Mesodermal cell (in vitro differentiated cells): Measurements from ENCODE around the gene SH3BGRL3.
"Not testable (repeated sequence)": the region's sequence is repeated elsewhere in the genome, so short reads cannot be mapped to it uniquely, and the experiment has no call there.

Experiments
- H3K27ac ChIP-seq: 2 replicates; pipeline ENCODE4 v1.7.0; 2013; ENCODE audit warnings: mild to moderate bottlenecking, low read depth, low read length, moderate library complexity; ENCODE audit not compliant: severe bottlenecking
- H3K36me3 ChIP-seq: 2 replicates; pipeline ENCODE4 v1.7.1; 2013; ENCODE audit warnings: mild to moderate bottlenecking, low read length, moderate library complexity; ENCODE audit not compliant: control insufficient read depth, insufficient read depth
- H3K4me1 ChIP-seq: one replicate; pipeline ENCODE4 v1.7.1; 2013; ENCODE audit warnings: mild to moderate bottlenecking, low read length; ENCODE audit not compliant: insufficient read depth, control insufficient read depth, poor library complexity, severe bottlenecking
- H3K4me3 ChIP-seq: 2 replicates; pipeline ENCODE4 v1.7.0; 2013; ENCODE audit warnings: low read length, control low read depth, mild to moderate bottlenecking; ENCODE audit not compliant: insufficient read depth, poor library complexity, severe bottlenecking; ENCODE audit errors: extremely low read depth
- H3K9me3 ChIP-seq: 2 replicates; pipeline ENCODE4 v1.7.1; 2013; ENCODE audit warnings: mild to moderate bottlenecking, low read length, moderate library complexity; ENCODE audit not compliant: control insufficient read depth
- WGBS, 2 experiments: methylation state at CpG; one replicate each; pipeline ENCODE4 v1.1.5; 2013; ENCODE audit warnings: missing lambda C conversion rate in 2 of 2; ENCODE audit not compliant: insufficient coverage in 2 of 2; 5-methylcytosine and 5-hydroxymethylcytosine counted together

SH3BGRL3 gene

GRCh38 chr1:26306290-26307229 lies 26.7 kb downstream of the SH3BGRL3 start, which contains the start of gene UBXN11:
Gene UBXN11 (minus strand): TSS chr1:26306636. CDS start chr1:26302883, 3,753 bp downstream.
- H3K4me3 ChIP-seq, result peak within 1 kb of the TSS; percentile 72
- 1 to 2% methylated on average over 29 to 34 of the region's 51 CpGs for WGBS, 2 experiments
- peaks cover 7% of the 10 kb centered on the region for H3K4me1 ChIP-seq
- H3K27ac ChIP-seq, result peak within 1 kb of the TSS; percentile 71
- no peaks in the 10 kb centered on the region for H3K36me3 ChIP-seq
- H3K9me3 ChIP-seq, result no peaks in the 10 kb centered on the region

GRCh38 chr1:26307363-26307781 lies 27.5 kb downstream of the SH3BGRL3 start:
- H3K4me3 ChIP-seq, result no peak overlapping the region
- WGBS, 2 experiments, result 80% methylated on average over 2 of the region's 6 CpGs; no CpG with 5 or more reads in 1 of the 2 experiments
- no peaks in the 10 kb centered on the region for H3K9me3 ChIP-seq
- H3K36me3 ChIP-seq, result no peaks in the 10 kb centered on the region
- peaks cover 7% of the 10 kb centered on the region for H3K4me1 ChIP-seq
- no peak overlapping the region for H3K27ac ChIP-seq

- not testable (repeated sequence) for H3K4me3 ChIP-seq, H3K36me3 ChIP-seq, H3K4me1 ChIP-seq, H3K9me3 ChIP-seq, H3K27ac ChIP-seq
- 86 to 91% methylated on average over 11 to 13 of the region's 21 CpGs for WGBS, 2 experiments
These were observed 28.3 kb downstream of the SH3BGRL3 start for GRCh38 chr1:26307966-26308899.

GRCh38 chr1:26314501-26314900 lies 34.6 kb downstream of the SH3BGRL3 start:
- 100% methylated on average over 3 to 5 of the region's 5 CpGs for WGBS, 2 experiments
- Histone ChIP-seq H3K36me3 (no peaks in the 10 kb centered on the region), H3K4me3 (no peak overlapping the region), H3K4me1 (peaks cover 14% of the 10 kb centered on the region), H3K27ac (no peak overlapping the region), H3K9me3 (no peaks in the 10 kb centered on the region)

- Histone ChIP-seq H3K36me3 (no peaks in the 10 kb centered on the region), H3K4me1 (peaks cover 14% of the 10 kb centered on the region), H3K9me3 (no peaks in the 10 kb centered on the region), H3K4me3 (no peak overlapping the region), H3K27ac (no peak overlapping the region)
- WGBS, 2 experiments, result 78 to 84% methylated on average over 2 to 4 of the region's 8 CpGs
These were observed 36.3 kb downstream of the SH3BGRL3 start for GRCh38 chr1:26315874-26316850.

- Histone ChIP-seq H3K9me3 (no peaks in the 10 kb centered on the region), H3K4me3 (no peak overlapping the region), H3K27ac (no peak overlapping the region), H3K4me1 (peaks cover 17% of the 10 kb centered on the region), H3K36me3 (no peaks in the 10 kb centered on the region)
- WGBS, 2 experiments, result 83% methylated on average over 2 of the region's 2 CpGs; no CpG with 5 or more reads in 1 of the 2 experiments
These were observed 37.3 kb downstream of the SH3BGRL3 start for GRCh38 chr1:26317146-26317545.

- Histone ChIP-seq H3K9me3 (no peaks in the 10 kb centered on the region), H3K27ac (no peak within 1 kb of the TSS), H3K4me1 (peaks cover 17% of the 10 kb centered on the region), H3K36me3 (no peaks in the 10 kb centered on the region), H3K4me3 (no peak within 1 kb of the TSS)
- WGBS, 2 experiments, result 74 to 78% methylated on average over 9 of the region's 12 CpGs
These were observed 37.9 kb downstream of the SH3BGRL3 start, which contains the start of gene CD52 for GRCh38 chr1:26317612-26318337. Gene CD52 (plus strand): TSS chr1:26317958. CDS start chr1:26318018, 60 bp downstream.

- Histone ChIP-seq H3K4me3 (no peak overlapping the region), H3K9me3 (no peaks in the 10 kb centered on the region), H3K36me3 (no peaks in the 10 kb centered on the region), H3K4me1 (peaks cover 17% of the 10 kb centered on the region), H3K27ac (no peak overlapping the region)
- 89 to 97% methylated on average over 5 to 8 of the region's 9 CpGs for WGBS, 2 experiments
These were observed 38.6 kb downstream of the SH3BGRL3 start for GRCh38 chr1:26318338-26319064.

- 73 to 100% methylated on average over 1 to 2 of the region's 2 CpGs for WGBS, 2 experiments
These were observed 41.0 kb downstream of the SH3BGRL3 start for GRCh38 chr1:26320896-26321295.

More at GRCh38 chr1:26320896-26321295, 41.0 kb downstream of the SH3BGRL3 start:
- no peak overlapping the region for H3K27ac ChIP-seq
- peaks cover 17% of the 10 kb centered on the region for H3K4me1 ChIP-seq
- no peak overlapping the region for H3K4me3 ChIP-seq
- H3K36me3 ChIP-seq, result peaks cover 3% of the 10 kb centered on the region
- no peaks in the 10 kb centered on the region for H3K9me3 ChIP-seq
